ENCODE measurements around the gene CLSTN2.

DNA sequence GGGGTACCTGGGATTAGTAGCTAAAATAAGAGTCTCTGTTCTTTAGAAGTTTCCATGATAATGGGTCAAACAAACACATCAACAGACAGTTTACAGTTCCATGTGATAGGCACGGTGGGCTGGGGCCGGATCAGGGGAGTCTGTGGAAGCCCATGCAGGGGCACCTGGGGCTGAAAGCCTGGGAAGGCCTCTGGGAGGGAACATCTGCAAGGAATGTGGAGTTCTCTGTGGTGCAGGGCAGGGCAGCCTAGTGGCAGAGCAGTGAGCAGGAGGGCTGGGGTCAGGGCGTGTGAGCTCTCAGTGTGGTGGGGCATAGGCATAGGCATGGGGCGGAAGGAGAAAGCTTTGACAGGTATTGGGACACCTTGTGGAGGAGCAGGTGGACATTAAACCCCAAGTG lies 535.2 kb downstream of the CLSTN2 start:
- TF ChIP-seq, protein P1, sequence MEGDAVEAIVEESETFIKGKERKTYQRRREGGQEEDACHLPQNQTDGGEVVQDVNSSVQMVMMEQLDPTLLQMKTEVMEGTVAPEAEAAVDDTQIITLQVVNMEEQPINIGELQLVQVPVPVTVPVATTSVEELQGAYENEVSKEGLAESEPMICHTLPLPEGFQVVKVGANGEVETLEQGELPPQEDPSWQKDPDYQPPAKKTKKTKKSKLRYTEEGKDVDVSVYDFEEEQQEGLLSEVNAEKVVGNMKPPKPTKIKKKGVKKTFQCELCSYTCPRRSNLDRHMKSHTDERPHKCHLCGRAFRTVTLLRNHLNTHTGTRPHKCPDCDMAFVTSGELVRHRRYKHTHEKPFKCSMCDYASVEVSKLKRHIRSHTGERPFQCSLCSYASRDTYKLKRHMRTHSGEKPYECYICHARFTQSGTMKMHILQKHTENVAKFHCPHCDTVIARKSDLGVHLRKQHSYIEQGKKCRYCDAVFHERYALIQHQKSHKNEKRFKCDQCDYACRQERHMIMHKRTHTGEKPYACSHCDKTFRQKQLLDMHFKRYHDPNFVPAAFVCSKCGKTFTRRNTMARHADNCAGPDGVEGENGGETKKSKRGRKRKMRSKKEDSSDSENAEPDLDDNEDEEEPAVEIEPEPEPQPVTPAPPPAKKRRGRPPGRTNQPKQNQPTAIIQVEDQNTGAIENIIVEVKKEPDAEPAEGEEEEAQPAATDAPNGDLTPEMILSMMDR (IDR thresholded peaks at IDR 0.05; ENCODE audit: insufficient read depth, low read depth, low read length): no peak
- no peak for TF ChIP-seq EZH2 (IDR thresholded peaks at IDR 0.05; ENCODE audit: insufficient read depth, low read length)
